GM19452 (cell line): ENCODE data around the gene SCAI.
"Not testable (repeated sequence)": the region's sequence is repeated elsewhere in the genome, so short reads cannot be mapped to it uniquely, and the experiment has no call there.

Source experiments
- ATAC-seq: cut with Tn5 transposase; IDR thresholded peaks from one replicate; pipeline ENCODE4 v1.9.1; 2021; ENCODE audit not compliant: unreplicated experiment

Gene SCAI

DNA sequence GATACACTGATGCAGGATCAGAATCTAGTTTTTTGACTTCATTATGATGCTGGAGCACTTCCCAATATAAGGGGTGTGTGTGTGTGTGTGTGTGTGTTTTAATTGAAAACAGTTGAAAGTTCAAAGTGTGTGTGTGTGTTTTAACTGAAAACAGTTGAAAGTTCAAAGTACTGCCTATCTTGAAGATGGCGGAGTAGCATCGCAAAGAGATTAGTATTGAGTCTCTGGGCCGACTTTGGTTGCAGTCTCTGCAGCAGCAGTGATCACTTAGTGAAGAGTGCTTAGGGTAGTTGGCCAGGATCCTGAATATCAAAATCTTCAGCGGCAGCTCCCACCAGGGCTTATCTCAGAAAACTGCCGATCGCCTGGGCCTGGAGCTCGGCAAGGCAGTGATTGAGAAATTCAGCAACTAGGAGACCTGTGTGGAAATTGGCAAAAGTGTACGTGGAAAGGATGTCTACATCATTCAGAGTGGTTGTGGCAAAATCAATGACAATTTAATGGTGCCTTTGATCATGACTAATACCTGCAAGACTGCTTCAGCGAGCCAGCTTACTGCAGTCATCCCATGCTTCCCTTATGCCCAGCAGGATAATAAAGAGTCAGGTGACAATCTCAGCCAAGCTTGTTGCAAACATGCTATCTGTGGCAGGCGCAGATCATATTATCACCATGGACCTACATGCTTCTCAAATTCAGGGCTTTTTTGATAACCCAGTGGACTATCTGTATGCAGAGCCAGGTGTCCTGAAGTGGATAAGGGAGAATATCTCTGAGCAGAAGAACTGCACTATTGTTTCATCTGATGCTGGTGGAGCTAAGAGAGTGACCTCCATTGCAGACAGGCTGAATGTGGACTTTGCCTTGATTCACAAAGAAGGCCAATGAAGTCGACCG lies 7.3 kb upstream of the SCAI start:
- ATAC-seq = no peak

DNA sequence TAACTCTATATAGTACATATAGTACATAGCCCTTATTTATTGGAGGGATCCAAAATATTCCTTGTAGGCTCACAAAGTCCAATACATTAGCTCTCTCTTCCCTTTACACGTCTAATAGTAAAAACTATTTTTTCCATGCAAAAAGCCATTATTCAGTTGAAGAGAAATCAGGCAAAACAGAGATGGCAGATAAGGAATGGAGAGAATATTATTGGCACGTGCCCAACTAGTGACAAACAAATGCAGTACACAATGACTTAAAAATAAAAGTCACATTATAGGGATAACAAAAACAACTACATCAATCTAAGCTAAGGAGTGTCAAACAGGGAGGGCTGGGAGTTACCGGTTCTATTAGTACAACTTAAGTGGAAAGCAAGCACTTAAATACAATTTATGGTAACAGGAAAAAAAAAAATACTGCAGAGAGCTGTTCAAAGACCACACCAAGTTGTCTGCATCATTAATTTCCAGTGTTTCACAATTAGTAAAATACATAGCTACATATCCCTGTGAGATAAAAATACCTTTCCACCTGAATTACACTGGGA lies 4.1 kb upstream of the SCAI start:
- ATAC-seq = no peak

GRCh38 chr9:125146247-125146646 lies 2.9 kb upstream of the SCAI start:
- ATAC-seq = no peak

GRCh38 chr9:125145425-125145824 lies 2.1 kb upstream of the SCAI start:
- ATAC-seq = no peak

- peak; percentile 30 for ATAC-seq
Observed at GRCh38 chr9:125142560-125143376, 560 bp downstream of the SCAI start.

DNA sequence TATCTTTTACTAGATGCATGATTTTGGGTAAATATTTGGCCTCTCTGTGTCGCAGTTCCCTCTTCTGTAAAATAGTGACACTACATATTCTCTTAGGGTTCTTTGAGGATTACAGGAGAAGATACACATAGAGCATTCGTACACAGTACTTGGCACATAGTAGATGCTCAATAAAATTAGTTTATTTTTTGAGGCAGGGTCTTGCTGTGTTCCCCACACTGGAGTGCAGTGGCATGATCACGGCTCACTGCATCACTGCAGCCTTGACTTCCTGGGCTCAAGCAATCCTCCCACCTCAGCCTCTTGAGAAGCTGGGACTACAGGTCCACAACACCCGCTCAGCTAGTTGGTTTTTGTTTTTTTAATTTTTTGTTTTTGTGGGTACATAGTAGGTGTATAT lies 1.6 kb downstream of the SCAI start:
- ATAC-seq = no peak

DNA sequence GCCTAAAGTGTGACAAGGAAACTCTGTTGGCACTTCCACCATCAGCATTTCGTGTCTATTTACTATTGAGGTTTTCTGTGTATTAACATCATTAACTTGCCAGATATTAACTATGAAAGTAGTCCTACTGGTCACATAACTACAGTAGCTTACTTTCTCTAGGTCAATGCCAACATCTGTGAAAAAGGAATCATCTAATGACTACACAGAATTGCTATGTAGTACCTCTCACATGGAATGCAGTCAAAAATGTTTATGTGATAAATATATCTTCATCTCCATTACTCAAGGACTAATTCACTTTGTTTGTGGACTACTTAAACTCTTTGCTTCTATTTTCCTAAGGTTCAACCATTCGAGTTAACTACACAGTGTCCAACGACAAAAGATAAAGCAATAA lies 2.1 kb downstream of the SCAI start:
- ATAC-seq = no peak

- no peak for ATAC-seq
Observed at GRCh38 chr9:125140576-125140975, 2.8 kb downstream of the SCAI start.

- no peak for ATAC-seq
Observed at GRCh38 chr9:125137200-125137599, 6.1 kb downstream of the SCAI start.

GRCh38 chr9:125134976-125135375 lies 8.4 kb downstream of the SCAI start:
- ATAC-seq = no peak

- ATAC-seq = no peak
Observed at GRCh38 chr9:125133403-125134329, 9.7 kb downstream of the SCAI start.

GRCh38 chr9:125131778-125132177 lies 11.6 kb downstream of the SCAI start:
- no peak for ATAC-seq

DNA sequence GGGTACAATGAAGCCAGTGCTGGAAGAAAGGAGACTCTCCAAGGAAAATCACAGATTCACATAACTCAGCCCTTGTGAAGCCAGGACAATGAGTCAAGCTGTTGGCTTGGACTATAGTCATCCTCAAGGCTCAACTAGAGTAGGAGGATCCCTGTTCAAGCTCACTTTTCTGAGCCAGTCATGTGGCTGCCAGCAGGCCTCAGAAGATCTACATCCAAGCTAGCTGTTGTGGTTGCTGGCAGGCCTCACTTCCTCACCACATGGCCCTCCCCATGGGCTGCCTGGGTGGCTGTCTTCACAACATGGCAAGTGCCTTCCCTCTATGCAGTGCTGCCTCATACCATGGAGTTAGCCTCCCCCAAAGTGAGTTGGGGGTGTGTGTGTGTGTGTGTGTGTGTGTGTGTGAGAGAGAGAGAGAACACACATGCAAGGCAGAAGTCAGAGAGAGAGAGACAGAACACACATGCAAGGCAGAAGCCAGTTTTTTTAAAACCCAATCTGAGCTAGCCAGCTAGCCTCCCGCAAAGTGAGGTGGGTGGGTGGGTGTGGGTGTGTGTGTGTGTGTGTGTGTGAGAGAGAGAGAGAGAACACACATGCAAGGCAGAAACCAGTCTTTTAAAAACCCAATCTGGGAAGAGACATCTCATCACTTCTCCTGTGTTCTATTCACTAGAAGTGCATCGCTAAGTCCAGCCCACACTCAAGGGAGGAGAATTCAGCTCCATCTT lies 17.1 kb downstream of the SCAI start:
- peak; percentile 94 for ATAC-seq

DNA sequence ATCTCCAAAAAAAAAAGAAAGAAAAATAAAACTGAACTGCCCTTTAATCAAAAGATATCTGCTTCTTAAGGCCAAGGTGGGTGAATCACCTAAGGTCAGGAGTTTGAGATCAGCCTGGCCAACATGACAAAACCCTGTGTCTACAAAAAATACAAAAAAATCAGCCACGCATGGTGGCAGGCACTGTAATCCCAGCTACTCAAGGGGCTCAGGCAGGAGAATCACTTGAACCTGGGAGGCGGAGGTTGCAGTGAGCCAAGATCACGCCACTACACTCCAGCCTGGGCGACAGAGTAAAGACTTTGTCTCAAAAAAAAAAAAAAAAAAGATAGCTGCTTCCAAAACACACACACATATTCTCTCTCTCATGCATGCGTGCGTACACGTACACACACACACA lies 17.8 kb downstream of the SCAI start:
- ATAC-seq = no peak

GRCh38 chr9:125121146-125121545 lies 22.2 kb downstream of the SCAI start:
- no peak for ATAC-seq

GRCh38 chr9:125119643-125120286 lies 23.6 kb downstream of the SCAI start:
- ATAC-seq = no peak

- not testable (repeated sequence) for ATAC-seq
Observed at GRCh38 chr9:125118696-125119095, 24.6 kb downstream of the SCAI start.

GRCh38 chr9:125114503-125114902 lies 28.8 kb downstream of the SCAI start:
- not testable (repeated sequence) for ATAC-seq

DNA sequence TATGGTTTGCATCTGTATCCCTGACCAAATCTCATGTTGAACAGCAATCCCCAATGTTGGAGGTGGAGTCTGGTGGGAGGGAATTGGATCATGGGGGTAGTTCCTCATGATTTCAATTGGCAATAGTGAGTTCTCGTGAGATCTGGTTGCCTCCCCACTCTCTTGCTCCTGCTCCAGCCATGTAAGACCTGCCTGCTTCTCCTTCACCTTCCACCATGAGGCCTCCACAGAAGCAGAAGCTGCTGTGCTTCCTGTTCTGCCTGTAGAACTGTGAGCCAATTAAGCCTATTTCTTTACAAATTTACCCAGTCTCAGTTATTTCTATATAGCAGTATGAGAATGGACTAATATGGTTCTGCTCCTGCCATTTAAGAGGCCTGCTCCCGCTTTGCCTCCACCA lies 32.9 kb downstream of the SCAI start:
- no peak for ATAC-seq

DNA sequence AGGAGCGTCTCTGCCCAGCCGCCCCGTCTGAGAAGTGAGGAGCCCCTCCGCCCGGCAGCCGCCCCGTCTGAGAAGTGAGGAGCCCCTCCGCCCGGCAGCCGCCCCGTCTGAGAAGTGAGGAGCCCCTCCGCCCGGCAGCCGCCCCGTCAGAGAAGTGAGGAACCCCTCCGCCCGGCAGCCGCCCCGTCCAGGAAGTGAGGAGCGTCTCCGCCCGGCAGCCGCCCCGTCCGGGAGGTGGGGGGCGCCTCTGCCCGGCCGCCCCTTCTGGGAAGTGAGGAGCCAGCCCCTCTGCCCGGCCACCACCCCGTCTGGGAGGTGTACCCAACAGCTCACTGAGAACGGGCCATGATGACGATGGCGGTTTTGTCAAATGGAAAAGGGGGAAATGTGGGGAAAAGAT lies 34.8 kb downstream of the SCAI start:
- not testable (repeated sequence) for ATAC-seq
